Left ventricle myocardium inferior (tissue), 1 donor: ENCODE data around the gene PIK3R4. TPM values are rescaled to one million over a fixed set of nuclear protein-coding genes. Genes with fewer than 3 reads are reported as not detected.

Experiments used
- DNase-seq: peaks from one replicate; pipeline ENCODE4 v3.0.0-alpha.2; 2020
- H3K27ac ChIP-seq: fragments of 200-600 bp; replicated peaks from 2 replicates; pipeline ENCODE4 v1.8.0; 2021
- H3K27me3 ChIP-seq: fragments of 200-600 bp; 2 replicates; pipeline ENCODE4 v1.8.0; 2021; ENCODE audit warnings: low read depth
- H3K36me3 ChIP-seq: fragments of 200-600 bp; 2 replicates; pipeline ENCODE4 v1.8.0; 2021
- H3K4me1 ChIP-seq: fragments of 200-600 bp; 2 replicates; pipeline ENCODE4 v1.8.0; 2021
- H3K4me3 ChIP-seq: fragments of 200-600 bp; 2 replicates; pipeline ENCODE4 v1.8.0; 2021; ENCODE audit warnings: mild to moderate bottlenecking, moderate library complexity
- H3K9me3 ChIP-seq: fragments of 200-600 bp; replicated peaks from 2 replicates; pipeline ENCODE4 v1.8.0; 2021
- CTCF ChIP-seq: fragments of 200-600 bp; IDR thresholded peaks from 2 replicates; pipeline ENCODE4 v1.8.0; 2021; ENCODE audit warnings: antibody characterized with exemption, mild to moderate bottlenecking, borderline replicate concordance
- intact Hi-C: fragments of 100-400 bp; cut with micrococcal nuclease; formaldehyde crosslinking; loops from one replicate; pipeline ENCODE4 v1.11.0; 2022
- total RNA-seq: library from RNA; stranded (reverse); fragmentation: NEBNext Ultra II Directional; extraction: Animal tissue kit (Norgen Biotek cat#: 25700); gene quantifications from one replicate; pipeline ENCODE4 v1.2.1, GENCODE V29; 2021
- donor health status: DM: no; HTN: yes; CAD: no; lungs with severe emphysema.

PIK3R4 gene
- total RNA-seq, 1 donor from 2014 or later: 13.8 TPM

- Histone ChIP-seq H3K4me3 (no peak overlapping the region), H3K27me3 (no peaks in the 10 kb centered on the region), H3K4me1 (peaks cover 9% of the 10 kb centered on the region), H3K36me3 (no peaks in the 10 kb centered on the region), H3K9me3 (no peaks in the 10 kb centered on the region), H3K27ac (no peak overlapping the region)
- no peak for DNase-seq
- intact Hi-C loops: no loop called here
- no peak for TF ChIP-seq CTCF
Observed at GRCh38 chr3:130645261-130645660, 101.4 kb downstream of the PIK3R4 start.

GRCh38 chr3:130644628-130645253 lies 101.9 kb downstream of the PIK3R4 start:
- no peaks in the 10 kb centered on the region for H3K9me3 ChIP-seq
- no peak overlapping the region for H3K27ac ChIP-seq
- no peak for DNase-seq
- H3K4me1 ChIP-seq: peaks cover 9% of the 10 kb centered on the region
- TF ChIP-seq CTCF: no peak
- intact Hi-C loops: no loop called here
- H3K36me3 ChIP-seq: no peaks in the 10 kb centered on the region
- H3K4me3 ChIP-seq: no peak overlapping the region
- no peaks in the 10 kb centered on the region for H3K27me3 ChIP-seq

- Histone ChIP-seq H3K27ac (no peak overlapping the region), H3K4me1 (peaks cover 5% of the 10 kb centered on the region), H3K9me3 (no peaks in the 10 kb centered on the region), H3K36me3 (no peaks in the 10 kb centered on the region), H3K27me3 (no peaks in the 10 kb centered on the region), H3K4me3 (no peak overlapping the region)
- no peak for DNase-seq
- TF ChIP-seq CTCF: no peak
- intact Hi-C loops: no loop called here
Observed at GRCh38 chr3:130640027-130640426, 106.6 kb downstream of the PIK3R4 start.

- Histone ChIP-seq H3K4me1 (no peaks in the 10 kb centered on the region), H3K4me3 (no peak overlapping the region), H3K27ac (no peak overlapping the region), H3K9me3 (no peaks in the 10 kb centered on the region), H3K27me3 (no peaks in the 10 kb centered on the region), H3K36me3 (no peaks in the 10 kb centered on the region)
- no peak for TF ChIP-seq CTCF
- DNase-seq: no peak
- intact Hi-C loops: no loop called here
Observed at GRCh38 chr3:130636480-130637234, 110.0 kb downstream of the PIK3R4 start.

- no peak overlapping the region for H3K27ac ChIP-seq
- intact Hi-C loops: no loop called here
- H3K4me1 ChIP-seq: no peaks in the 10 kb centered on the region
- DNase-seq: no peak
- no peaks in the 10 kb centered on the region for H3K9me3 ChIP-seq
- TF ChIP-seq CTCF: no peak
- H3K27me3 ChIP-seq: no peaks in the 10 kb centered on the region
- no peak overlapping the region for H3K4me3 ChIP-seq
- no peaks in the 10 kb centered on the region for H3K36me3 ChIP-seq
Observed at GRCh38 chr3:130635978-130636377, 110.7 kb downstream of the PIK3R4 start.
